Adrenal gland (tissue), 12 donors: Measurements from ENCODE around the gene RSPO3. TPM values are rescaled to one million over a fixed set of nuclear protein-coding genes. Genes with fewer than 3 reads are reported as not detected.
A peak's percentile ranks its signal among the peaks of the same experiment; 100 is the strongest.

ENCODE experiments used
- DNase-seq, 7 donors: peaks; one replicate each; pipeline ENCODE4 v3.0.0-alpha.2; 2019 to 2020
- H3K27ac ChIP-seq, 5 donors: fragments of 200-600 bp; sonication (generic) in 4 of 5; 1 replicate in 3 of 5; 2 replicates in 2 of 5; pipeline versions ENCODE4 v1.5.1 to v1.8.0; 2016 to 2020; ENCODE audit warnings: mild to moderate bottlenecking in 1 of 5
- H3K27me3 ChIP-seq: fragments of 200-600 bp; 2 replicates; pipeline ENCODE4 v1.8.0; 2021
- H3K36me3 ChIP-seq, 2 donors: fragments of 200-600 bp; replicated peaks in 1 of 2; 1 replicate in 1 of 2; 2 replicates in 1 of 2; pipeline versions ENCODE4 v1.5.1 to v1.8.0; 2018 to 2022
- H3K4me1 ChIP-seq, 2 donors: fragments of 200-600 bp; replicated peaks in 1 of 2; 1 replicate in 1 of 2; 2 replicates in 1 of 2; pipeline versions ENCODE4 v1.5.1 to v1.8.0; 2018 to 2021
- H3K4me3 ChIP-seq, 4 donors: fragments of 200-600 bp; sonication (generic) in 3 of 4; one replicate each; pipeline ENCODE4 v1.5.1; 2016 to 2018
- H3K9me3 ChIP-seq, 3 donors: fragments of 200-600 bp; sonication (generic) in 1 of 3; replicated peaks in 1 of 3; 1 replicate in 2 of 3; 2 replicates in 1 of 3; pipeline versions ENCODE4 v1.5.1 to v1.8.0; 2016 to 2021
- CTCF ChIP-seq, 6 experiments: fragments of 450-650 bp in 4 of 6; fragments of 200-600 bp in 2 of 6; sonication (generic) in 1 of 6; IDR thresholded peaks; 1 replicate in 5 of 6; 2 replicates in 1 of 6; pipeline versions ENCODE4 v1.5.1 to v1.8.0; 2016 to 2021; ENCODE audit warnings: antibody characterized with exemption in 6 of 6, mild to moderate bottlenecking in 2 of 6, moderate library complexity in 1 of 6
- POLR2A ChIP-seq, 2 donors: fragments of 450-650 bp; IDR thresholded peaks; one replicate each; pipeline ENCODE4 v1.6.1; 2017; ENCODE audit warnings: antibody characterized with exemption in 2 of 2, mild to moderate bottlenecking in 2 of 2, moderate library complexity in 1 of 2
- WGBS, 4 donors: extraction: QIAGEN DNeasy Blood & Tissue Kit in 2 of 4; methylation state at CpG; one replicate each; pipeline versions ENCODE4 v1.1.5 to v1.1.7; 2013 to 2017; 5-methylcytosine and 5-hydroxymethylcytosine counted together
- intact Hi-C, 2 donors: fragments of 100-400 bp; cut with DNase I; formaldehyde crosslinking; loops; one replicate each; pipeline versions ENCODE4 v1.14.1 to v1.15.0; 2022 to 2023
- polyA plus RNA-seq, 3 donors: library from polyadenylated mRNA; stranded (reverse); fragments of 200-250 nt in 2 of 3; fragments of 350-450 nt in 1 of 3; fragmentation: Illumina TruSeq in 1 of 3; extraction: RNeasy Lipid Tissue Mini Kit (QIAGEN cat#74804) in 1 of 3; gene quantifications; one replicate each; pipeline ENCODE4 v1.2.3, GENCODE V29; 2013 to 2014
- total RNA-seq, 9 donors: library from RNA; depleted of rRNA in 4 of 9; stranded (reverse); fragments of >200 nt in 4 of 9; fragments of 120-200 nt in 1 of 9; fragmentation: NEBNext Ultra II Directional in 1 of 9; extraction: Animal tissue kit (Norgen Biotek cat#: 25700) in 1 of 9; gene quantifications; one replicate each; pipeline versions ENCODE4 v1.1.0 to v1.2.4, GENCODE V29; 2013 to 2023
- donor health status: healthy with polysubstance abuse.
- donor health status: Bipolar disorder and iron deficiency.
- donor health status: DM: yes; HTN: yes; CAD: no.
- donor health status: DM: no; HTN: no; CAD: no.
- donor health status: DM: no; HTN: no; CAD: no.
- donor health status: DM: yes; HTN: yes; CAD: no.

RSPO3 gene
- total and polyA plus RNA-seq, 12 donors: 3.2 to 36.5 (median 15.4) TPM

GRCh38 chr6:127177030-127177922 is 58.8 kb downstream of the RSPO3 start:
- no peak for TF ChIP-seq CTCF (IDR thresholded peaks at IDR 0.05)
- TF ChIP-seq POLR2A (IDR thresholded peaks at IDR 0.05): no peak
- intact Hi-C loops: no loop called here
- Histone ChIP-seq H3K36me3 (no peaks in the 10 kb centered on the region), H3K27me3 (no peaks in the 10 kb centered on the region), H3K4me3 (no peak overlapping the region), H3K27ac (peak overlapping the region in 1 of 5 donors; percentile 32), H3K4me1 (no peaks in the 10 kb centered on the region), H3K9me3 (no peaks in the 10 kb centered on the region)
- WGBS, 4 donors: 47 to 53% (median 51%) methylated on average over 4 of the region's 4 CpGs
- DNase-seq: no peak

- no peak for DNase-seq
- intact Hi-C loops: no loop called here
- TF ChIP-seq CTCF (IDR thresholded peaks at IDR 0.05) (no peak), POLR2A (IDR thresholded peaks at IDR 0.05) (no peak)
- 36 to 49% (median 41%) methylated on average over 1 of the region's 1 CpG for WGBS, 4 donors
- H3K4me3 ChIP-seq: no peak overlapping the region
- H3K4me1 ChIP-seq: no peaks in the 10 kb centered on the region
- no peaks in the 10 kb centered on the region for H3K9me3 ChIP-seq
- H3K36me3 ChIP-seq: no peaks in the 10 kb centered on the region
- no peak overlapping the region for H3K27ac ChIP-seq
- H3K27me3 ChIP-seq: no peaks in the 10 kb centered on the region
Measured at GRCh38 chr6:127177923-127178231, 59.4 kb downstream of the RSPO3 start.

GRCh38 chr6:127178746-127179145 is 60.3 kb downstream of the RSPO3 start:
- no peak overlapping the region for H3K27ac ChIP-seq
- no peak for DNase-seq
- 84 to 91% (median 88%) methylated on average over 1 of the region's 1 CpG for WGBS, 4 donors
- H3K9me3 ChIP-seq: no peaks in the 10 kb centered on the region
- no peaks in the 10 kb centered on the region for H3K27me3 ChIP-seq
- H3K4me1 ChIP-seq: no peaks in the 10 kb centered on the region
- no peak overlapping the region for H3K4me3 ChIP-seq
- intact Hi-C loops: no loop called here
- H3K36me3 ChIP-seq: no peaks in the 10 kb centered on the region
- TF ChIP-seq CTCF (IDR thresholded peaks at IDR 0.05) (no peak), POLR2A (IDR thresholded peaks at IDR 0.05) (no peak)

- Histone ChIP-seq H3K4me1 (no peaks in the 10 kb centered on the region), H3K9me3 (no peaks in the 10 kb centered on the region), H3K36me3 (no peaks in the 10 kb centered on the region), H3K27ac (no peak overlapping the region), H3K27me3 (no peaks in the 10 kb centered on the region), H3K4me3 (no peak overlapping the region)
- no peak for TF ChIP-seq POLR2A (IDR thresholded peaks at IDR 0.05)
- no peak for TF ChIP-seq CTCF (IDR thresholded peaks at IDR 0.05)
- intact Hi-C loops: no loop called here
- DNase-seq: no peak
Measured at GRCh38 chr6:127180426-127180825, 62.0 kb downstream of the RSPO3 start.
